IPS-15b (cell line): ENCODE data around the gene WDR5.

Experiments used
- H3K27me3 ChIP-seq: one replicate; pipeline ENCODE4 v1.6.1; 2013; ENCODE audit warnings: low read length; ENCODE audit not compliant: control insufficient read depth, insufficient read depth
- H3K36me3 ChIP-seq: one replicate; pipeline ENCODE4 v1.6.1; 2013; ENCODE audit warnings: low read length; ENCODE audit not compliant: control insufficient read depth, insufficient read depth
- H3K4me1 ChIP-seq: one replicate; pipeline ENCODE4 v1.6.1; 2013; ENCODE audit warnings: mild to moderate bottlenecking, low read length; ENCODE audit not compliant: control insufficient read depth, insufficient read depth
- H3K4me3 ChIP-seq: one replicate; pipeline ENCODE4 v1.5.1; 2013; ENCODE audit warnings: low read depth, low read length
- H3K9ac ChIP-seq: one replicate; pipeline ENCODE4 v1.6.1; 2013; ENCODE audit warnings: low read depth, mild to moderate bottlenecking, low read length
- H3K9me3 ChIP-seq: one replicate; pipeline ENCODE4 v1.6.1; 2013; ENCODE audit warnings: mild to moderate bottlenecking, low read length; ENCODE audit not compliant: control insufficient read depth, insufficient read depth

The WDR5 gene

DNA sequence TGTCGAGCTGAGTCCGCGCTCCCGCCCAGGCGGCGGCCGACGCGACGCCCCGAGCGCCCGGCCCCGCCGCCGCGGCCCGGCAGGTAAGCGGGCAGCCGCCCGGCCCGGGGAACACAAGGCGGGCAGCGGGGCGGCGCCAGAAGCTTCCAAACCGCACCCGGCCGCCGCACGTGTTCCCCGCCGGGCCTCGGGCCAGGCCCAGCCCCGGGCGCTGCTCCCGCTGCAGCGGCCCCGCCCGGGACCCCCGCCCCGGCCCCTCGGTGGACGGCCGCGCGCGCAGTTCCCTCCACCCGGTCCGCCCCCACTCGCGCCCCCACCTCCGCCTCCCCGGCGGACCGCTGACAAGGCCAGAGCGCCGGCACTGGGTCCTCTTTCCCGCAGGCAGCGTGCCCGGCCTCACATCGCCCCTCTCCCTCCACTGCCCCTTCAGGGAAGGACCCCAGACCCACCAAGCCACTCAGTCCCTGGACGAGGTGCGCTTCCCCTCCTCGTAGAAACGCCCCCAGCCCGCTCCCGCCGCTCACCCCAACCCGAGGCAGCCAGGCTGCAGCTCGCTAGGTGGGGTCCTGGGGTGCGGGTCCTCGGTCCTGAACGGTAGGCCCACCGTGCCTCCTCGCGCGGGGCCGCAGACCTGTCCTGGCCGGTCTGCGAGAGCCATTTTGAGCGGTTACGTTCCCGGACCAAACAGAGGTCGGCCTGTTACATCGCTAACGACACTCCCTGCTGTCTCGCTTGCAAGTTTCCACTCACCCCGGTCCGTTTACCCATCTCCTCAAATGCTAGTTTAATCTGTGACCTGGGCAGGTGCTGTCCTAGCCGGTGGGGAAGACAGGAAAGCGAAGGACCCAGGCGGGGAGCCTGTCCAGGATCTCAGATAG is 475 bp downstream of the WDR5 start:
- Histone ChIP-seq H3K27me3 (no peaks in the 10 kb centered on the region), H3K9me3 (no peaks in the 10 kb centered on the region), H3K4me3 (peak overlapping the region; percentile 87), H3K9ac (peak overlapping the region; percentile 87), H3K36me3 (peaks cover 22% of the 10 kb centered on the region), H3K4me1 (peaks cover 14% of the 10 kb centered on the region)

DNA sequence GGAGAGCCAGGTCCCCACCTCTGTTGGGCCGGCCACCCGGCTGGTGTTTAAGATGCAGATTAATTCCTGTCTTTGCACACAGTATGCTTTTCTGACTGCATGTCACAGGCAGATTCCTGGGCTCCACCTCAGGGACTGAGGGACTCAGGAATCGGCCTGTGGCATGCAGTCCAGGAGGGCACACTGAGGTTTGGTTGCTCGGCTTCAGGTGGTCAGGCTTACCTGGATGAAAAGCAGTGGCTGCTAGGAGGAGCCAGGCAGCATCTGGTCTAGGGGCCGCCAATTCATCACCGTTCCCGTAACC is 1.1 kb downstream of the WDR5 start:
- H3K9me3 ChIP-seq, result no peaks in the 10 kb centered on the region
- H3K27me3 ChIP-seq, result no peaks in the 10 kb centered on the region
- peaks cover 26% of the 10 kb centered on the region for H3K36me3 ChIP-seq
- H3K4me1 ChIP-seq, result peaks cover 11% of the 10 kb centered on the region
- H3K4me3 ChIP-seq, result peak overlapping the region; percentile 87
- H3K9ac ChIP-seq, result peak overlapping the region; percentile 87

DNA sequence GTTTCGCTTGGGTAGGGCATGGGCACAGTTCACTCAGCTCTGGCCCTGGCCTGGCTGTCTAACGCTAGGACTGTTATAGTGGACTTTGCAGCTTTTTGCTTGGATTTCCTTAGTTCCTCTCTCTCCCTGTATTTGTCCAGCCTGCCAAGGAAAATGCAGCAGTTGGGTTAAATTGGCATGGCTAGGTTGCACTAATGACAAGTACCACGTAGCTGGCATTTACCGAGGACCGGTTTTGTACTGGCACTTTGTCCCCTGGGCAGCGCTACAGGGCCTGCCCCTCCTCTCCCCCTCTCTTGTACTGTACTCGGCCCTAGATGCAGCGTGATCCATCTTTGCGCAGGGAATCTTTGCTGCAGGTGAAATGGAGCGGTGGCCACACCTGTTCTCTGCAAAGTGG is 2.4 kb downstream of the WDR5 start:
- Histone ChIP-seq H3K9ac (peak overlapping the region; percentile 60), H3K4me1 (peaks cover 11% of the 10 kb centered on the region), H3K4me3 (no peak overlapping the region), H3K36me3 (peaks cover 35% of the 10 kb centered on the region), H3K27me3 (no peaks in the 10 kb centered on the region), H3K9me3 (no peaks in the 10 kb centered on the region)

DNA sequence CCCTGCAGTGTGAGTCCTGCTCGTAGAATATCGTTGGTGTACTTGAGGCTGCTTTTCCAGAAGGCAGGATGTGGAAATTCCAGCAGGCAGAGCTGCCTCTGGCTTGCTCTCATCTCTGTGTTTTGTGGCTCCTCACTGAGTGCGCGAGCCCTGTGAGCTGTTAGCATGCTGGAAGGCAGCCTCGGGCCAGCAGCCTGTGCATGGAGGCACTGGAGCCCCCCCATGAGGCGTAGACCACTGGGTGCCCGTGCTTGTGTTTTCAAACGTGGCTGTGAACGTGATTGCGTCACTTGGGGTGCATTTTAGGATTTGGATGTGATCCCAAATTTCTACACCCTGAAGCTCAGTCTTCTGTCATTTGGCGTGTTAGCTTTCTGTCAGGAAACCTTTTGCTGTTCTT is 3.2 kb downstream of the WDR5 start:
- peaks cover 11% of the 10 kb centered on the region for H3K4me1 ChIP-seq
- no peaks in the 10 kb centered on the region for H3K27me3 ChIP-seq
- H3K4me3 ChIP-seq, result no peak overlapping the region
- H3K9me3 ChIP-seq, result no peaks in the 10 kb centered on the region
- peak overlapping the region; percentile 60 for H3K9ac ChIP-seq
- H3K36me3 ChIP-seq, result peaks cover 39% of the 10 kb centered on the region

DNA sequence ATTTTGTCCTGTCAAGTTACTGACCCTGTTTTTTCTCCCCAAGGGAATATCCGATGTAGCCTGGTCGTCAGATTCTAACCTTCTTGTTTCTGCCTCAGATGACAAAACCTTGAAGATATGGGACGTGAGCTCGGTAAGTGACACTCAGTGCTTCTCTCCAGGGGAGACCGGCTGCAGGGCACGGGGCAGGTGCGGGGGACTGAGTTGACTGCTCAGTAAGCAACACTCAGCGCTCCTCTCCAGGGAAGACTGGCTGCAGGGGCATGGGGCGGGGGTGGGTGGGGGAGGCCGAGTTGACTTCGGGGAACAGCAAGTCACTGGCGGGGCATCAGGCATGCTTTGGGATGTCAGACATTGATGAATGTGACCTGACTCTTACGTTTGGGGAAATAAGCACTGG is 6.0 kb downstream of the WDR5 start:
- no peak overlapping the region for H3K9ac ChIP-seq
- no peaks in the 10 kb centered on the region for H3K9me3 ChIP-seq
- H3K27me3 ChIP-seq, result no peaks in the 10 kb centered on the region
- peaks cover 56% of the 10 kb centered on the region for H3K36me3 ChIP-seq
- peaks cover 8% of the 10 kb centered on the region for H3K4me1 ChIP-seq
- no peak overlapping the region for H3K4me3 ChIP-seq

DNA sequence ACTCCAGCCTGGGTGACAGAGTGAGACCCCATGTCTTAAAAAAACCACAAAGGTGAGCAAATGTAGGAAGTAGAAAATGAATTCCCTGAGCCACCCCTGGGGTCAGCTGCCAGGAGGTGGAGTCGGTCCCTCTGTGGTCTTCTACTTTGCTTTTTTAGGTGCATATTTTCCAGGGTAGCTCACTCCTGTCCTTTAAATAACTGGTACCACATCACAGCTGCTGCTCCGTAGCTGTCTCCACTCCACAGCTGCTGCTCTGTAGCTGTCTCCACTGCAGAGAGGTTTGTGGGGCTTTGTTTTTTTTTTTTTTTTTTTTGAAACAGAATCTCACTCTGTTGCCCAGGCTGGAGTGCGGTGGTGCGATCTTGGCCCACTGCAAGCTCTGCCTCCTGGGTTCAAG is 8.9 kb downstream of the WDR5 start:
- Histone ChIP-seq H3K36me3 (peaks cover 69% of the 10 kb centered on the region), H3K9me3 (no peaks in the 10 kb centered on the region), H3K9ac (no peak overlapping the region), H3K4me3 (no peak overlapping the region), H3K27me3 (no peaks in the 10 kb centered on the region), H3K4me1 (no peaks in the 10 kb centered on the region)

DNA sequence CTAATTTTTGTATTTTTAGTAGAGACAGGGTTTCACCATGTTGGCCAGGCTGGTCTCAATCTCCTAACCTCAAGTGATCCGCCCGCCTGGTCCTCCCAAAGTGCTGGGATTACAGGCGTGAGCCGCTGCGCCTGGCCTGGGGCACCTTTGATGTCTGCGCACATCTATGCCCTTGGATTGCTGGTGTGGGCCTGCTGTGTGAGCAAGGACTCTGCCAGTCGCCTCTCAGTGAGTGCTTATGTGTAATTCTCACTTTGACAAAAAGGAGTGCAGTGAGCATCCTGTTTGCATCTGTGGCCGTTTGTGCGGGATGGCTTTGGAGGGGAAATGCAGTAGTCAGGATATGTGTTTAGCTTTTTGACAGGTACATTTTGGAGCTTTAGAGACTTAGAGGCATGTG is 9.4 kb downstream of the WDR5 start:
- Histone ChIP-seq H3K4me1 (no peaks in the 10 kb centered on the region), H3K9me3 (no peaks in the 10 kb centered on the region), H3K36me3 (peaks cover 69% of the 10 kb centered on the region), H3K9ac (no peak overlapping the region), H3K4me3 (no peak overlapping the region), H3K27me3 (no peaks in the 10 kb centered on the region)

DNA sequence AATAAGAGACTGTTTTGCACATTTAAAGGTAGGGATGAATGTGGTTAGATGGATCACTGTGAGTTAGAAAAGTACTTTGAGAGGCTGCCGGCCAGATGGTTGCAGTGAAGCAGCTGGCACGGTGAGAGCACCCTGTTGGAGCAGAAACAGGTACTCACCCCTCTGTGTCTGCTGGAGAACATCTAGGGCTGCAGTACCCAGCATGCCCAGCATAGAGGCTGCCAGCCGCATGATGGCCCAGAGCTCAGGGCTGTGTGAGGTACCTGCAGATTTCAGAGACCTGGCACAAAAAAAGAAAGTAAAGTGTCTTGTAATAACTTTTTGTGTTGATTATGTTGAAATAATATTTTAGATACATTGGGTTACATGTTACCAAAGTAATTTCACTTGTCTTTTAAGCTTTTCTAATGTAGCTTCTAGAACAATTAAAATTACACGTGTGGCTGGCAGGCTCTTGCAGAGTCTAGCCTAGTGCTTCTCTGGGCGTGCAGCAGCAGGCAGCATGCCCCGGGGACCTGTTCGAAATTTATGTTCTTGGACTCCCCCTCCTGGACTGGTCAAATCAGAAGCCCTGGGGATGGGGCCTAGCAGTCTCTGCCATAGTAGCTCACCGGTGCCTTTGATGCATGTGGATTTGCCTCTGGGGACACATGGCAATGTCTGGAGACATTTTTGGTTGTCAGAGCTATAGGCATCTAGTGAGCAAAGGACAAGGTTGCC is 11.1 kb downstream of the WDR5 start:
- Histone ChIP-seq H3K9ac (no peak overlapping the region), H3K27me3 (no peaks in the 10 kb centered on the region), H3K9me3 (no peaks in the 10 kb centered on the region), H3K36me3 (peaks cover 65% of the 10 kb centered on the region), H3K4me3 (no peak overlapping the region), H3K4me1 (no peaks in the 10 kb centered on the region)

DNA sequence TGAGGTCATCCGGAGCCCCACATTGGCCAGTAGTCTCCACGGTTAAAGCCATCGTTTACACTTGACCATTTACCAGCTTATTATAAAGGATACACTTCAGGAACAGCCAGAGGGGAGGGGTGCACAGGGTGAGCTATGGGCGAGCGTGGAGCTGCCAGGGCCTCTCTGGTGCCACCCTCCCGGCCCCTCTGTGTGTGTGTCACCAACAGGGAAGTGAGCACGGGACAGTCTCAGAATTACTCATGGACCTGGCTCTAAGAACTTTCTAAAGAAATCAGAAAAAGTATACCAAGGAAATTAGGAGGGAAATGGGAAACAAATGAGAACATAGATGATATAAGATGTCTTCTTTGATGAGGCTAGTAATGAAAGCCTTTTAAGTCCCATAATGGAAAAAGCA is 13.5 kb downstream of the WDR5 start:
- Histone ChIP-seq H3K9ac (no peak overlapping the region), H3K9me3 (no peaks in the 10 kb centered on the region), H3K36me3 (peaks cover 71% of the 10 kb centered on the region), H3K27me3 (no peaks in the 10 kb centered on the region), H3K4me3 (no peak overlapping the region), H3K4me1 (no peaks in the 10 kb centered on the region)

DNA sequence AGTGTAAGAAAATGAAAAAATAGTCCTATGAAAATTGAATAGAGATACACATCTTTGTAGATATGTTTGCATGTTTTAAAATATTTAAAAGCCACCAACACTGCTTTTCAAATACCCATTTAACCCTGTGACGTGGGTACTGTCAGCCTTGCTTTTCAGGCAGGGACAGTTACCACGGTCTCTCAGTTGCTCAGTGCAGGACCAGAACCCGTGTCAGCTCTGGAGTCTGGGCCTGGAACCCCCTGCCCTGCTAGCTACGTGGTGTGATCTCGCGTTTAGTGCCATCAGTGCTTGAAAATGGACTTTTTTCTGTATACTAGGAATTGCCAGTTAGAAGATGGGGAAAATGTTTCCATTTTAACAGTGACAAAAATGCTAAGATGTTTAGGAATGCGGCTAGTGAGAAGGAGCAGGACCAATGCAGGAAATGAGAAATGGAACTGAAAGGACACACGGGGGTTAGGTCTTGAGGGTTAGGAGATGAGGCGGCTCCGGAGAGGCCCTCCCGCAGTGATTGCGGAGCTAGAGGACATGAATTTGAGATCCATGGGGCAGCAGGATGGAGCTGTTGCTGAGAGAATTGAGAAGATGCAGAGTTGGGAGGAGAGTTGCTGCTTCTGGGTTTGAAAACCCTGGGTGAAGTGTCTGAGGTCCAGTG is 14.8 kb downstream of the WDR5 start:
- H3K4me1 ChIP-seq, result no peaks in the 10 kb centered on the region
- H3K36me3 ChIP-seq, result peaks cover 73% of the 10 kb centered on the region
- no peaks in the 10 kb centered on the region for H3K9me3 ChIP-seq
- H3K9ac ChIP-seq, result no peak overlapping the region
- H3K27me3 ChIP-seq, result no peaks in the 10 kb centered on the region
- no peak overlapping the region for H3K4me3 ChIP-seq

DNA sequence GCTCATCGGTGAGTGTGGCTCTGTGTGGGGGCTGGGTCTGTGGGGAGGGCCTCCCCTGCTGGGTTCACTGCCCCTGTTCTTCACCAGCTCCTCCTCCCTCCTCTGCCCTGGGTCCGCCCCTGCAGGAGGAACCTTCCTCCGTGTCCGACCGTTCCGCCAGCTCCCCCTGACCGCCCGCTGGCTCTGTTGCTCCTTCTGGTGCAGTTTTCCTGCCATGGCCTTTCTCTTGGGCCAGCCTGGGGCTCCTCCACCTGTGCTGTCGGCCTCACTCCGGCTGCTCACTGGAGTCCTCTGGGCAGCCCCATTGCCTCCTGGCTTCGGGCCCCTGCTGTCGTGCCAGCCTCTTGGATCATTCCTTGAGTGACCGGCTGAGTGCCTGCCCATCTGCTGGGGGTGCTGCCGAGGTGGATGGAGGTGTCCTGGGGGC is 16.2 kb downstream of the WDR5 start:
- H3K4me3 ChIP-seq, result no peak overlapping the region

DNA sequence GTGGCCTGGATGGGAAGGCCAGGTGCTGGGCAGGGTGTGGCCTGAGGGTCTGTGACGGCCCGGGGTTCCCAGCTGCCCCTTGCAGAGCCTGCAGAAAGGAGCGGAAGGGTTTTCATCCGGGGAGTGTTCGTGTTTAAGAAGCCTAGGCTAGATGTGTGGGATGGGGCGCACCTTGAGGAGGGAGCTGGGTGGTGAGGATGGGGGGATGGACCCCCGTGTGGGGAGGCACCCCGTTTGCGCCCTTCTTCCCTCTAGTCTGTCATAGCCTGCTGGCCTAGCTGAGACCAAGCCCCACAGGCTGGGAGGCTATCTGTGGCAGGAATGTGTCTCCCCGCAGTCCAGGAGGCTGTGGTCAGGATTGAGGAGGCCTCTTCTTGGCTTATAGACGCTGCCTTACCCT is 16.6 kb downstream of the WDR5 start:
- Histone ChIP-seq H3K4me1 (no peaks in the 10 kb centered on the region), H3K36me3 (peaks cover 85% of the 10 kb centered on the region), H3K27me3 (no peaks in the 10 kb centered on the region), H3K4me3 (no peak overlapping the region), H3K9ac (no peak overlapping the region), H3K9me3 (no peaks in the 10 kb centered on the region)

More for the DNA sequence above, 16.2 kb downstream of the WDR5 start:
- Histone ChIP-seq H3K9me3 (no peaks in the 10 kb centered on the region), H3K9ac (no peak overlapping the region), H3K27me3 (no peaks in the 10 kb centered on the region), H3K36me3 (peaks cover 83% of the 10 kb centered on the region), H3K4me1 (no peaks in the 10 kb centered on the region)
